Activated naive CD8-positive, alpha-beta T cell treated with anti-CD3 and anti-CD28 coated beads, Interleukin-2, amount 50 U/mL, for 24 hours (primary cell): ENCODE data around the gene TPST1.
"Not testable (repeated sequence)": the region's sequence is repeated elsewhere in the genome, so short reads cannot be mapped to it uniquely, and the experiment has no call there.

Source experiments
- ATAC-seq: fragments of 150-1000 bp; cut with Tn5 transposase; one replicate; pipeline ENCODE4 v1.10.0; 2021
- DNase-seq: peaks from one replicate; pipeline ENCODE4 v3.0.0; 2021
- H3K27ac Mint-ChIP-seq: one replicate; pipeline ENCODE4 v1.8.0; 2021; ENCODE audit warnings: mild to moderate bottlenecking, mixed read lengths
- H3K27me3 Mint-ChIP-seq: one replicate; pipeline ENCODE4 v1.8.0; 2021; ENCODE audit warnings: mixed read lengths
- H3K36me3 Mint-ChIP-seq: one replicate; pipeline ENCODE4 v1.8.0; 2021; ENCODE audit warnings: low read depth, mixed read lengths
- H3K4me1 Mint-ChIP-seq: one replicate; pipeline ENCODE4 v1.8.0; 2021; ENCODE audit warnings: mixed read lengths
- H3K4me3 Mint-ChIP-seq: one replicate; pipeline ENCODE4 v1.8.0; 2021; ENCODE audit warnings: mild to moderate bottlenecking, moderate library complexity, mixed read lengths
- H3K9me3 Mint-ChIP-seq: one replicate; pipeline ENCODE4 v1.8.0; 2021; ENCODE audit warnings: mixed read lengths

TPST1 gene

DNA sequence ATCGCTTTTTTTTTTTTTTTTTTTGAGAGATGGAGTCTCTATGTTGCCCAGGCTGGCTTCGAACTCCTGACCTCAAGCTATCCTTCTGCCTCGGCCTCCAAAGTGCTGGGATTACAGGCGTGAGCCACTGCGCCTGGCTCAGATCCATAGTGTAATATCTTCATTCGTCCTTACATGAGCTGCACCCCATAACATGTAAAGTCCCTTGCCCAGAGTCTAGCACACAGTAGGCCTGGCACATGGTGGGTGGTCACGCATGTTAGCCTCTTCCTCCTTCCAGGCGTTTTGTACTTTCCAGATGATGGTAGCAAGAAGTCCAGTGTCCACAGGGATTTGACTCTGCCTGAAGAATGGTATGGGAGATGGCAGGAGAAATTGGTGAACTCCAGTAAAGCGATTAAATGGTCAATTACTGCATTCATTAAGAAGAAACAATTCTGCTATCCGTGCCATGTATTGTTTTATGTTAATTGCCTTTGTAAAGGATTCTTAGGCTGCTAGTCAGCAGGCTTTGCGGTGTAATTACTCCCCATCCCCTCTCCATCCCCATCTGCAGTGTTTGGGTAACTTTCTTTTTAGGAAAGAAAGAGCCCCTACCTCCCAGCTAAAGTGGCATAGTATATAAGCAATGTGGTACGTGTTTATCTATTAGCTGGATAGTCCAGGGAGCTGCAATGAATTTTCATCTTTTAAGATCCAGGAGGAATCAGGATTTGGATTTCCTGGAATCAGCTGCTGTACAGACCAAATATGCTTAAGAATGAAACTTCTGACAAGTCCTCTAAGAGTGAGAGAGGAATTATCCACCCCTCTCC, 1.2 kb downstream of the TPST1 start:
- DNase-seq (no peak), ATAC-seq (no peak)
- H3K9me3 Mint-ChIP-seq = no peaks in the 10 kb centered on the region
- H3K27ac Mint-ChIP-seq = peak overlapping the region; percentile 80
- H3K36me3 Mint-ChIP-seq = no peaks in the 10 kb centered on the region
- peaks cover 13% of the 10 kb centered on the region for H3K27me3 Mint-ChIP-seq
- peaks cover 35% of the 10 kb centered on the region for H3K4me1 Mint-ChIP-seq
- peak overlapping the region; percentile 85 for H3K4me3 Mint-ChIP-seq

DNA sequence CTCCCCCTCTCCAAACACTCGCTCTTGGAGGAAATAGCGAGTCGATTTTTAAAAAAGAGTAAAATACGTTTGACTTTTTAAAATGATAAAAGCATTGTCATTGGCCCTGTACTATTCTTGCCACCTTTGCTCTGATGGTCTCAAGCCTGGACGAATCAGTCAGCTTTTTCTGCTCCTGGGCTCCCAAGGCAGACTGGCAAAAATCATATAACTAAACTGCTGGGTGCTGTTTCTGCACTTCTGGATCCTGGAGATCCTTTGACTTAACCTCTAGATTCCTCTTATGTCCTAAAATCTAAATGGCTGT, 1.8 kb downstream of the TPST1 start:
- peak overlapping the region; percentile 85 for H3K4me3 Mint-ChIP-seq
- H3K27me3 Mint-ChIP-seq = peaks cover 13% of the 10 kb centered on the region
- H3K36me3 Mint-ChIP-seq = no peaks in the 10 kb centered on the region
- peaks cover 35% of the 10 kb centered on the region for H3K4me1 Mint-ChIP-seq
- ATAC-seq (no peak), DNase-seq (no peak)
- H3K9me3 Mint-ChIP-seq = no peaks in the 10 kb centered on the region
- H3K27ac Mint-ChIP-seq = no peak overlapping the region

DNA sequence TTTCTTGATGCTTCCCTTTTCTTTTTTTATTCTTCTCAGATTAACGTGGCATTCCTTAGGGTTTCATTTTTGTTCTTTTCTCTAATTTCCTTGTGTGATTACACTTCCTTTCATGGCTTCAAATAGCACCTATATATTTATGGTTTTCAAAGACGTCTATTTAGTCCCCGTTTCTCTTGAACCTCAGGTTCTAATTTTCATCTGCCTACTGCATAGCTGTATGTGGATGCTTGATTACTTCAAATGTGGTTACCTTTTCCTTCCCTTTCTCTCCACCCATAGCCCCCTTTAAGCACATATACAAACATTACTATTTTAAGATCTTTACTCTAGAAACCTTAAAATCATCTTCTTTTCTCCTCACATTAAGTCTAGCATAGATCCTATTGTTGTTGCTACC, 2.4 kb downstream of the TPST1 start:
- DNase-seq (no peak), ATAC-seq (no peak)
- Mint-ChIP-seq H3K27ac (no peak overlapping the region), H3K9me3 (no peaks in the 10 kb centered on the region), H3K27me3 (peaks cover 13% of the 10 kb centered on the region), H3K36me3 (no peaks in the 10 kb centered on the region), H3K4me3 (peak overlapping the region; percentile 85), H3K4me1 (peaks cover 34% of the 10 kb centered on the region)

DNA sequence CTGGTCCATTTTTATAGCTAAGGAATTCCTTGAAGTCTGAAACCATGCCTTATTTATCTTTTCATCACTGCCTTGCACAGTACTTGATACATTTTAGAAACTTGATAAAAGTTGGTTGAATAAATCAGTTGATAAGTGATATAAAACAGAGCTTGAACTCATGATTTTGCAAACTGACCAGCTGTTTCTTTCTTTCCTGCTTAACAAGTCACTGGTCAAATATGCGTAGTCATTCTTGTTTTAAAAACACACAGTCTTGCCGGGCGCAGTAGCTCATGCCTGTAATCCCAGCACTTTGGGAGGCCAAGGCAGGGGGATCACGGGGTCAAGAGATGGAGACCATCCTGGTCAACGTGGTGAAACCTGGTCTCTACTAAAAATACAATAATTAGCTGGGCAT, 6.3 kb downstream of the TPST1 start:
- Mint-ChIP-seq H3K36me3 (no peaks in the 10 kb centered on the region), H3K9me3 (no peaks in the 10 kb centered on the region), H3K4me1 (peaks cover 29% of the 10 kb centered on the region), H3K27ac (no peak overlapping the region), H3K27me3 (peaks cover under 1% of the 10 kb centered on the region), H3K4me3 (no peak overlapping the region)
- DNase-seq = no peak
- ATAC-seq = no peak

DNA sequence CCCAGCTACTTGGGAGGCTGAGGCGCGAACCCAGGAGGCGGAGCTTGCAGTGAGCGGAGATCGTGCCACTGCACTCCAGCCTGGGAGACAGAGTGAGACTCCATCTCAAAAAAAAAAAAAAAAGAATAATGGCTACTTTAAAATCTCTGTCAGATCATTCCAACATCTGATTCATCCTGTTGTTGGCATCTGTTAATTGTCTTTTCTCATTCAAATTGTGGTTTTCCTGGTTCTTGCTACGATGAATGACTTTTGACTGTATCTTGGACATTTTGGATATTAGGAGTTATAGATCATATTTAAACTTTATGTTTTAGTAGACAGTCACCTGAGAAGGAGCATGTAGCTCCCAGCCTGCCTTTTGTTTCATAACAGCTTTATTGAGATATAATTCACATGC, 8.5 kb downstream of the TPST1 start:
- H3K4me3 Mint-ChIP-seq = no peak overlapping the region
- no peaks in the 10 kb centered on the region for H3K27me3 Mint-ChIP-seq
- H3K9me3 Mint-ChIP-seq = no peaks in the 10 kb centered on the region
- no peaks in the 10 kb centered on the region for H3K36me3 Mint-ChIP-seq
- no peak overlapping the region for H3K27ac Mint-ChIP-seq
- ATAC-seq (no peak), DNase-seq (no peak)
- H3K4me1 Mint-ChIP-seq = peaks cover 12% of the 10 kb centered on the region

DNA sequence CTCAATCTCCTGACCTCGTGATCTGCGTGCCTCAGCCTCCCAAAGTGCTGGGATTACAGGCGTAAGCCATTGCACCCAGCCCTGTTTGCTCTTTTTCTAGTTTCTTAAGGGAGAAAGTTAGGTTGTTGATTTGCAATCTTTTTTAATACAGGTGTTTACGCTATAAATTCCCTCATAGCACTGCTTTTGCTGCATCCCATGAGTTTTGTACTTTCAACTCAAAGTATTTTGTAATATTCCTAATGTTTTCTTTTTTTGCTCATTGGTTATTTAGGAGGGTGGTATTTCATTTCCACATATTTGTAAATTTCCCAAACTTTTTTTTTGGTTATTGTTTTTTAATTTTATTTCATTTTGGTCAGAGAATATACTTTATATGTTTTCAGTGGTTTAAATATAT, 11.6 kb downstream of the TPST1 start:
- Mint-ChIP-seq H3K4me3 (no peak overlapping the region), H3K36me3 (no peaks in the 10 kb centered on the region), H3K4me1 (peaks cover 12% of the 10 kb centered on the region), H3K27me3 (no peaks in the 10 kb centered on the region), H3K9me3 (no peaks in the 10 kb centered on the region), H3K27ac (no peak overlapping the region)
- no peak for ATAC-seq
- no peak for DNase-seq

DNA sequence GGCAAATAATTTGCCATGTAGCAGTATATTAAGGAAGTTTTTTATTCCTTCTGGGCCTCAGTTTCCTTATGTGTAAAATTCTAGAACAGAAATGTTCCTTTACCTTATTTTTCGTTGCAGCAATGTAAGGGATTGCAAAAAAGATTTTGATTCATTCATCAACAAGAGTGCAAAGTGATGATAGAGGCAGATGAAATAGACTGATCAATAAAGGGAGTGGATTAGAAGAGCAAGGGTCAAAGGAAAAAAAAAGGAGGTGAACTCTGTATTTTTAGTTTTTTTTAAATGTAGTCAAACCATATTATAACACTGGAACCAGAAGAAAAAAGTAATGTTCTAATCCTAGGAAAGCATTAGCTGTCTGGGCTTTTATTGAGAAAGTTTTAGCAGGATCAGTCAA, 14.7 kb downstream of the TPST1 start:
- ATAC-seq (no peak), DNase-seq (no peak)
- H3K27me3 Mint-ChIP-seq = no peaks in the 10 kb centered on the region
- H3K27ac Mint-ChIP-seq = no peak overlapping the region
- H3K36me3 Mint-ChIP-seq = no peaks in the 10 kb centered on the region
- no peaks in the 10 kb centered on the region for H3K9me3 Mint-ChIP-seq
- no peak overlapping the region for H3K4me3 Mint-ChIP-seq
- H3K4me1 Mint-ChIP-seq = peaks cover 4% of the 10 kb centered on the region

DNA sequence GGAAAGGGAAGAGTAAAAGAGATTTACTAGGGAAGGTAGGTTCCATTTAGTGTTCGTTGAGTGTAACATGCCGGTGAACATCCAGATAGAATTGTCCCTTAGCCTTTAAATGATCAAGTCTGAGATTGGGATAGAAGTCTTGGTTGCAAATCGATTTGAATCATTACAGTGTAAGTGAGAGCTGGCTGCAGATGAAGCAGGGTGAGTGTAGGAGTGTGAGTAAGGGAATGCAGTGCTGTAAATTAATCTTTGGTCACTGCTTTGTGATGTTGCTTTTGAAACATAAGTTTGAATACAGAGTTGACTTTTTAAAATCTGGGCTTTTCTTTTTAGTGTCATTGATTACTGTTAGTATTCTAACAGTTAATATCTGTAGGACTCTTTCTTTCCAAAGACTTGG, 16.3 kb downstream of the TPST1 start:
- Mint-ChIP-seq H3K27ac (no peak overlapping the region), H3K36me3 (no peaks in the 10 kb centered on the region), H3K27me3 (no peaks in the 10 kb centered on the region), H3K4me1 (peaks cover 4% of the 10 kb centered on the region), H3K9me3 (no peaks in the 10 kb centered on the region), H3K4me3 (no peak overlapping the region)
- DNase-seq (no peak), ATAC-seq (no peak)

DNA sequence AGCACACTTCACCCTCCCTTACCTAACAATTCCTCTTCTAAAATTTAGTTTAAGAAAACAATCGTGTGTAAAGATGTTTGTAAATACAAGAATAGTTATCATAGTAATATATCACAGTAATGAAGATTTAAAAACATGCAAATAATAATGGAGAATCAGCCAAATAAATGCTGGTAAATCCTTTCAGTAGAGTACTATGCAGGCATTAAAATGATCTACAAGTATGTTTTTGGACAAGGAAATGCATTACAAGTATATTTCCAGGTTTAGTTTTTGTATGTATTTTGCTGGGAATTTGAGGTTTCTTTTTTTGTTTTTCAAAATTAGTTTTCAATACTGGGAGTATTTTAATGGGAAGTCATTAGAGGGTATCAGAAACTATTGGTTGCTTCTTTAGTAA, 22.7 kb downstream of the TPST1 start:
- H3K9me3 Mint-ChIP-seq = no peaks in the 10 kb centered on the region

DNA sequence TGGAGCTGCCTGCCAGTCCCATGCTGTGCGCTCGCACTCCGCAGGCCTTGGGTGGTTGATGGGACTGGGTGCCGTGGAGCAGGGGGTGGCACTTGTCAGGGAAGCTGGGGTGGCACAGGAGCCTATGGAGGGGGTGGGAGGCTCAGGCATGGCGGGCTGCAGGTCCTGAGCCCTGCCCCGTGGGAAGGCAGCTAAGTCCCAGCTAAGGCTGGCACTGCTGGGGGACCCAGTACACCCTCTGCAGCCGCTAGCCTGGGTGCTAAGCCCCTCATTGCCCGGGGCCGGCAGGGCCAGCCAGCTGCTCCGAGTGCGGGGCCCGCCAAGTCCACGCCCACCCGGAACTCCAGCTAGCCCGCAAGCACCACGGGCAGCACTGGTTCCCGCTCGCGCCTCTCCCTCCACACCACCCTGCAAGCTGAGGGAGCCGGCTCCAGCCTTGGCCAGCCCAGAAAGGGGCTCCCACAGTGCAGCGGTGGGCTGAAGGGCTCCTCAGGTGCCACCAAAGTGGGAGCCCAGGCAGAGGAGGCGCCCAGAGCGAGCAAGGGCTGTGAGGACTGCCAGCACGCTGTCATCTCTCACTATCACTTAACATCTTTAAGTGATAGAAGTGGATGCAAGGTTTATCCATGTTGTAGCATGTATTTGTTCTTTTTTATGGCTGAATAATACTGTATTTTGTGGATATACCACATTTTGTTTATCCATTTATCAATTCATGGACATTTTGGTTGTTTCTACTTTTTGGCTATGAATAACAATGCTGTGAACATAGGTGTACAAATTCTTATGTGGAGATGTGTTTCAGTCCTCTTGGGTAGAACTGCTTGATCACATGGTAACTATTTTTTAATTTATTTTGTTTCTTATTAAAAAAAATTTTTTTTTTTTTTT, 26.4 kb downstream of the TPST1 start:
- H3K9me3 Mint-ChIP-seq, H3K36me3 Mint-ChIP-seq, H3K27ac Mint-ChIP-seq, H3K4me1 Mint-ChIP-seq, H3K4me3 Mint-ChIP-seq, DNase-seq, H3K27me3 Mint-ChIP-seq, ATAC-seq: not testable (repeated sequence)

More for the DNA sequence above, 22.7 kb downstream of the TPST1 start:
- no peak overlapping the region for H3K27ac Mint-ChIP-seq
- DNase-seq (no peak), ATAC-seq (no peak)
- H3K4me3 Mint-ChIP-seq = no peak overlapping the region
- H3K27me3 Mint-ChIP-seq = no peaks in the 10 kb centered on the region
- H3K36me3 Mint-ChIP-seq = peaks cover 5% of the 10 kb centered on the region
- no peaks in the 10 kb centered on the region for H3K4me1 Mint-ChIP-seq

DNA sequence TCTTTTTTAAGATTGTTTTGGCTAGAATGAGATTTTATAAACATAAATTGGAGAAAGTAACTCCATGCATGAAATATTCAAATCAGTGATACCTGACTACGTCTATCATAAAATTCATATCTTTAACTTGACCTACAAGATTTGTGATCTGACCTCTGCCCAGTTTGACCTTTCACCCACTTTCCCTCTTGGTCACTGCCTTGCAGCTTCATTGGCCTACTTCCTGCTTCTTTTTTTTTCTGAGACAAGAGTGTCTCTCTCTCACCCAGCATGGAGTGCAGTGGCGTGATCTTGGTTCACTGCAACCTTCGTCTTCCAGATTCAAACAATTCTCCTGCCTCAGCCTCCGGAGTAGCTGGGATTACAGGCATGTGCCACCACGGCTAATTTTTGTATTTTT, 28.5 kb downstream of the TPST1 start:
- ATAC-seq (no peak), DNase-seq (no peak)
- H3K27ac Mint-ChIP-seq = no peak overlapping the region
- peaks cover 6% of the 10 kb centered on the region for H3K36me3 Mint-ChIP-seq
- no peaks in the 10 kb centered on the region for H3K9me3 Mint-ChIP-seq
- no peak overlapping the region for H3K4me3 Mint-ChIP-seq
- H3K27me3 Mint-ChIP-seq = no peaks in the 10 kb centered on the region
- peaks cover 5% of the 10 kb centered on the region for H3K4me1 Mint-ChIP-seq

DNA sequence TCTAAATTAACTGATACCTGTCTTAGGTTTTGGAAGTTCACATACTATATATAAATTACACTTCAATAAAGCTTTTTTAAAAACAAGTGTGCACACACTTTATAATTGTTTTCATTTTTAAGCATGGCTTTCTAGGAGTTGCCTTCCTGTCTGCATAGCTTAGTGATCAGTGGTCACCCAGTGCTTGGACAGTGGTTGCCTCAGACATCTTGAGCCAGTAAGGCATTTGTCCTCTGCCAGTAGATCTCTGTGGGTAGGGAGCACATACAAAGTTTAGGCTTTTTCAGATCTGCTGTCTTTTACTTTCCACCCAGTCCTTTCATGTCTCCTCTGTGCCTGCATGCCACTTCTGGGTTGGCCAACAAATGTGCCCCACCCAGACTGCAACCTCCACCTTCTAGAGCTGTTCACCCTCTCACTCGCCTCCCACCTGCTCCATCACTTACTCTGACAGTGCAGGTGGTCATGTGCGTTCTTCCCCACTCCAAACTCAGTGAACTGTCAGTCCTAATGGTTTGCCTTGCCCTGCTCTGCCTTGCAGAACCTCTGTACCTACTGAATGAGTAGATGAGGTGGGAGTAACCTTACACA, 31.7 kb downstream of the TPST1 start:
- H3K4me3 Mint-ChIP-seq = no peak overlapping the region
- DNase-seq (no peak), ATAC-seq (no peak)
- H3K4me1 Mint-ChIP-seq = peaks cover 5% of the 10 kb centered on the region
- H3K27ac Mint-ChIP-seq = no peak overlapping the region
- no peaks in the 10 kb centered on the region for H3K9me3 Mint-ChIP-seq
- no peaks in the 10 kb centered on the region for H3K27me3 Mint-ChIP-seq
- H3K36me3 Mint-ChIP-seq = peaks cover 5% of the 10 kb centered on the region

DNA sequence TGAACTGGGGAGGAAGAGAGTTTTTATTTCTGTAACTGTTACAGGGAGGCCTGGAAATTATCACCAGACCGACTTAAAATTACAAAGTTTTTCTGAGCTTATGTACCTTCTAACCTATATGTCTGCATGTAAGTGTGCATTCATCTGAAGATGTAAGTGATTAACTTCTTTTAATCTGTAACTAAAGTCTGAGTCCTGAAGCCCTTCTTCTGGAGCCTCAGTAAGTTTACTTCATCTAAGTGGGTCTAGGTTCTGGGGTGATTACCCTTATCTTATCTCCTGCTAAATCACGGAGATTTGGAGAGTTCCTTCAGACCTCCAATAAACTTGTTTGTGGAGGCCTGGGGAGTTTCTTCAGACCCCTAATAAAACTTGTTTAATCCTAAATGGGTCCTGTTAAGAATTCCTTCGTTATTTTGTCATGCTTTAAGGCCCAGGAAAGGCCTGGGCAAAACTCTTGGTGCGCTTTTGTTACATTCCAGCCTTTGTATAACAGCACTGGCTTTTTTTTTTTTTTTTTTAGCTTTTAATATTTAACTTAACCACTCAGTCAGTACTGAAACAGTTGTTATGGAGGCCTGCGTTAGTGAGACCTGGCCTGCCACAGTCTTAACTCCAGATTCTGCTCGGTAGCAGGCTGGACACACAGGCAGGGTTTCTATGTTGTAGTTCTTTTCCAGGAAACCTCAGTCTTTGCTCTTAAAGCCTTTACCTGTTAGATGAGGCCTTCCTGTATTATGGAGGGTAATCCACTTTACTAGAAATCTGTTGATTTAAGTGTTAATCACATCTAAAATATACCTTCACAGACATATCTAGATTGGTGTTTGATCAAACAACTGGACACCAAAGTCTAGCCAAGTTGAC, 33.0 kb downstream of the TPST1 start:
- Mint-ChIP-seq H3K27ac (no peak overlapping the region), H3K36me3 (peaks cover 4% of the 10 kb centered on the region), H3K9me3 (no peaks in the 10 kb centered on the region), H3K4me1 (peaks cover 5% of the 10 kb centered on the region), H3K27me3 (no peaks in the 10 kb centered on the region), H3K4me3 (no peak overlapping the region)
- ATAC-seq (no peak), DNase-seq (no peak)

DNA sequence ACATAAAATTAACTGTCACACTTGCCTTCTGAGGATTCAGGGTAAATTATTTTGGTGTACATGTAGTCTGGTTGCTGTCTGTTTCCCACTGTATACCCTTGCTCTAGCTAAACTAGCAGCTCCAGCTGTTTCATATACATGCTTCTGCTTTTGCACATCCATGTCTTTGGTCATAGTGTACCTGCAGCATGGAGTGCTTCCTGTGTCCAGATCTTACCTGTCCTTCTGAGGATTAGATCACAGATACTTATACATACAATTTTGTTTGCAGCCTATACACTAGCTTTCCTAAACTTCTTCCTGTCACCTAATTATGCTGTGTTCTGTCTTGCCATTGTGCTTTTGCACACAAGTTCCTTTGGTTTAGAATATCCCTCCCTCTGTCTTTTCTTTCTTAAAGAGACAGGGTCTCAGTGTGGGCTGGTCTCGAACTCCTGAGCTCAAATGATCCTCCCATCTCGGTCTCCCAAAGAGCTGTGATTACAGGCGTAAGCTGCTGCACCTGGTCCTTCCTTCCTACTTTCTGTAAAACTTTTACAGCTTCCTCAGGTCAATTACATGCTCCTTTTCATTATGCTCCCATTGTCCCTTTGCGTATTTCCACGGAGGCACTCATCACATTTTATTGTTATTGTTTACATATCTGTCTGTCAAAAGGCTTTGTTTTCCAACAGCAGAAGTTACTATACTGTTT, 33.8 kb downstream of the TPST1 start:
- Mint-ChIP-seq H3K4me3 (no peak overlapping the region), H3K9me3 (no peaks in the 10 kb centered on the region), H3K27me3 (no peaks in the 10 kb centered on the region), H3K27ac (no peak overlapping the region), H3K4me1 (peaks cover 5% of the 10 kb centered on the region), H3K36me3 (peaks cover 4% of the 10 kb centered on the region)
- DNase-seq = no peak
- no peak for ATAC-seq
